ENCODE results near the gene GPR160. TPM values are rescaled to one million over a fixed set of nuclear protein-coding genes. Genes with fewer than 3 reads are reported as not detected.

GPR160 gene
- total RNA-seq, 3 donors from 2014 or later (not counting 1 experiment from before 2014, with no cell fraction given), result 1.8 to 5.5 (median 3.8) TPM

DNA sequence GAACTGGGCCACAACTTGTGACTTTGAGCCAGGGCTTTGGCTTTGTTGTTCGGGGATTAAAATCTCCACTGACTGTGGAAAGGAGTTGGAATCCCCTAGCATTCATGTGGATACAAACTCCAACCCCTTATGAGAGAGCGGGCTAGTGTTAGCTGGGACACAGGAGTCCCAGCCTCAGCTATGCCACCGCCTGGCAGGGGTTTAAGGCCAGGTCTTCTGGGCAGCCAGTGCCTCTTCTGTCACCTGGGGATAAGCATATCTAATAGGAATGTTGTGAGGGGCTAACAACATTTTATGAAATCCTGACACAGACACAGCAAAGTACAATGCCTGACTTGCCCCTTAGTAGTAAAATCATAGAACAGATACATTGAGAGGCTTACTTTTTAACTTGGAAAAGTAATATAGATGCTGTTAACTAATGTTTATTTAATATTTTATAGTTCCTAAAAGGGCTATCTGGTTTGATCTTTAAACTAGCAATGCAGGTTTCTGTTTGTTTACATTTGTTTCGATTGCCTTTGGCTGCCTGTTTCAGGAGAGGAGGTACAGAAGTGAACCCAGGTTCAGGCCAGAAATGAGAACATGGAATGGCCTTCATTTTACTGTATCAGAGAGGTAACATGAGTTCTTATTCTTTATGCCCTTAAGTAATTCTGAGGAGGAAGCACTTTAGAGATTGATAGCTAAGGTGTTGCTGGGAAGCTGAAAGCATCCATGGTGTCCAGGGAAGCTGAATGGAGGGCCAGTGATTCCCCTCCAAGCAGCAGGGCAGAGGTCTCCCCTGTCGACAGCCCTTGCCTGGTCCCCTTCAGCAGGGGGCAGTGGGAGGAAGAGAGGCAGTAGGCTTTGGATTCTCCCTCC is 8.7 kb downstream of the GPR160 start:
- intact Hi-C loops (cut with micrococcal nuclease), result no loop called here
- 98% methylated on average over 5 of the region's 5 CpGs for WGBS (ENCODE audit: insufficient coverage)
- no peak overlapping the region for H3K27ac ChIP-seq (ENCODE audit: low read length)
- no peak overlapping the region for H3K4me3 ChIP-seq (ENCODE audit: low read length)
- no peak overlapping the region for H3K27ac Mint-ChIP-seq
- H3K4me1 ChIP-seq (ENCODE audit: control insufficient read depth, insufficient read depth, low read length), result peaks cover 4% of the 10 kb centered on the region
- no peaks in the 10 kb centered on the region for H3K9me3 Mint-ChIP-seq
- no peaks in the 10 kb centered on the region for H3K36me3 ChIP-seq (ENCODE audit: control insufficient read depth, insufficient read depth, low read length)
- ATAC-seq (no peak), DNase-seq (no peak)
- H3K4me1 Mint-ChIP-seq, result peaks cover 0 to 3% of the 10 kb centered on the region in 2 donors
- no peaks in the 10 kb centered on the region for H3K27me3 ChIP-seq (ENCODE audit: control insufficient read depth, insufficient read depth, low read length)
- no peaks in the 10 kb centered on the region for H3K27me3 Mint-ChIP-seq (ENCODE audit: low read depth in 2 of 2)
- no peak overlapping the region for H3K4me3 Mint-ChIP-seq
- H3K36me3 Mint-ChIP-seq, result no peaks in the 10 kb centered on the region
- H3K9me3 ChIP-seq (ENCODE audit: control insufficient read depth, insufficient read depth, low read length), result no peaks in the 10 kb centered on the region
- TF ChIP-seq, protein P1, sequence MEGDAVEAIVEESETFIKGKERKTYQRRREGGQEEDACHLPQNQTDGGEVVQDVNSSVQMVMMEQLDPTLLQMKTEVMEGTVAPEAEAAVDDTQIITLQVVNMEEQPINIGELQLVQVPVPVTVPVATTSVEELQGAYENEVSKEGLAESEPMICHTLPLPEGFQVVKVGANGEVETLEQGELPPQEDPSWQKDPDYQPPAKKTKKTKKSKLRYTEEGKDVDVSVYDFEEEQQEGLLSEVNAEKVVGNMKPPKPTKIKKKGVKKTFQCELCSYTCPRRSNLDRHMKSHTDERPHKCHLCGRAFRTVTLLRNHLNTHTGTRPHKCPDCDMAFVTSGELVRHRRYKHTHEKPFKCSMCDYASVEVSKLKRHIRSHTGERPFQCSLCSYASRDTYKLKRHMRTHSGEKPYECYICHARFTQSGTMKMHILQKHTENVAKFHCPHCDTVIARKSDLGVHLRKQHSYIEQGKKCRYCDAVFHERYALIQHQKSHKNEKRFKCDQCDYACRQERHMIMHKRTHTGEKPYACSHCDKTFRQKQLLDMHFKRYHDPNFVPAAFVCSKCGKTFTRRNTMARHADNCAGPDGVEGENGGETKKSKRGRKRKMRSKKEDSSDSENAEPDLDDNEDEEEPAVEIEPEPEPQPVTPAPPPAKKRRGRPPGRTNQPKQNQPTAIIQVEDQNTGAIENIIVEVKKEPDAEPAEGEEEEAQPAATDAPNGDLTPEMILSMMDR (IDR thresholded peaks at IDR 0.05), result no peak

GRCh38 chr3:170047133-170047404 is 9.3 kb downstream of the GPR160 start:
- 92% methylated on average over 3 of the region's 3 CpGs for WGBS (ENCODE audit: insufficient coverage)

GRCh38 chr3:170049146-170050000 is 11.6 kb downstream of the GPR160 start:
- H3K27ac ChIP-seq (ENCODE audit: low read length), result no peak overlapping the region
- peaks cover 4% of the 10 kb centered on the region for H3K4me1 ChIP-seq (ENCODE audit: control insufficient read depth, insufficient read depth, low read length)
- Mint-ChIP-seq H3K27me3 (ENCODE audit: low read depth in 2 of 2) (no peaks in the 10 kb centered on the region), H3K27ac (no peak overlapping the region), H3K36me3 (no peaks in the 10 kb centered on the region), H3K4me3 (no peak overlapping the region), H3K4me1 (peaks cover 0 to 3% of the 10 kb centered on the region in 2 donors), H3K9me3 (no peaks in the 10 kb centered on the region)
- intact Hi-C loops (cut with micrococcal nuclease), result no loop called here
- WGBS (ENCODE audit: insufficient coverage), result 86% methylated on average over 10 of the region's 10 CpGs
- TF ChIP-seq, protein P1 (IDR thresholded peaks at IDR 0.05), result no peak
- no peaks in the 10 kb centered on the region for H3K36me3 ChIP-seq (ENCODE audit: control insufficient read depth, insufficient read depth, low read length)
- ATAC-seq (no peak), DNase-seq (no peak)
- H3K4me3 ChIP-seq (ENCODE audit: low read length), result no peak overlapping the region
- no peaks in the 10 kb centered on the region for H3K27me3 ChIP-seq (ENCODE audit: control insufficient read depth, insufficient read depth, low read length)
- H3K9me3 ChIP-seq (ENCODE audit: control insufficient read depth, insufficient read depth, low read length), result no peaks in the 10 kb centered on the region

More at GRCh38 chr3:170047133-170047404, 9.3 kb downstream of the GPR160 start:
- Histone ChIP-seq H3K4me1 (ENCODE audit: control insufficient read depth, insufficient read depth, low read length) (peaks cover 4% of the 10 kb centered on the region), H3K4me3 (ENCODE audit: low read length) (no peak overlapping the region), H3K27ac (ENCODE audit: low read length) (no peak overlapping the region), H3K9me3 (ENCODE audit: control insufficient read depth, insufficient read depth, low read length) (no peaks in the 10 kb centered on the region), H3K27me3 (ENCODE audit: control insufficient read depth, insufficient read depth, low read length) (no peaks in the 10 kb centered on the region), H3K36me3 (ENCODE audit: control insufficient read depth, insufficient read depth, low read length) (no peaks in the 10 kb centered on the region)
- Mint-ChIP-seq H3K4me1 (peaks cover 0 to 3% of the 10 kb centered on the region in 2 donors), H3K9me3 (no peaks in the 10 kb centered on the region), H3K27ac (no peak overlapping the region), H3K4me3 (no peak overlapping the region), H3K36me3 (no peaks in the 10 kb centered on the region), H3K27me3 (ENCODE audit: low read depth in 2 of 2) (no peaks in the 10 kb centered on the region)
- intact Hi-C loops (cut with micrococcal nuclease), result no loop called here
- ATAC-seq (no peak), DNase-seq (no peak)
- TF ChIP-seq, protein P1 (IDR thresholded peaks at IDR 0.05), result no peak

Measured in natural killer cell (primary cell).